GM18861 (cell line): ENCODE data around the gene TPCN2.

Experiments
- ATAC-seq: cut with Tn5 transposase; IDR thresholded peaks from one replicate; pipeline ENCODE4 v1.9.1; 2021; ENCODE audit not compliant: unreplicated experiment

Gene TPCN2

DNA sequence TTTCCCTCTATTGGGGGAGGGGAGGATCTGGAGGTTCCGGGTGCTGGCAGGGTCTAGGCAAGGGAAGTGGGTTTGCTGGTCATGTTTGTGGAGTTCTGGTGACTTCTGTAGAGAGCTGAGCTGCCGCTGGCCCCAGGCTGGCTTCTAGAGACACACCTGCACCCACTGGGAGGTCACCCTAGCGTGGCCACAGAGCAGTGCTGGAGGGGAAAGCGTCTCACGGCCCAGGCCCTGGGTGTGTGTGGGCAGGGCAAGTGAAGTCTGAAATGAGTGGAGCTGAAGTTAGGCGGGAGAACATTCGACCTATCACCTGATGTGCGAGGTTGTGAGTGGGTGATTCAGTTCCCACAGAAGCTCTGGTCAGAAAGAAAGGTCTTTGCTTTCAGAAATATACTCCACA is 134.9 kb downstream of the TPCN2 start:
- ATAC-seq = no peak
